NCI-H2227 treated with DMSO at 0.1 percent for 48 hours (cell line): ENCODE data around the gene CCL25.
"Not testable (repeated sequence)": the region's sequence is repeated elsewhere in the genome, so short reads cannot be mapped to it uniquely, and the experiment has no call there.

ENCODE experiments used
- DNase-seq: peaks from one replicate; lab custom pipeline; 2025; lab: John Stamatoyannopoulos, UW

CCL25 gene, protein sequence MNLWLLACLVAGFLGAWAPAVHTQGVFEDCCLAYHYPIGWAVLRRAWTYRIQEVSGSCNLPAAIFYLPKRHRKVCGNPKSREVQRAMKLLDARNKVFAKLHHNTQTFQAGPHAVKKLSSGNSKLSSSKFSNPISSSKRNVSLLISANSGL

GRCh38 chr19:8052464-8052859, at the start of gene CCL25:
Gene CCL25, plus strand, starts transcription at chr19:8052760. Its CDS starts 290 bp downstream, at chr19:8053050.
- DNase-seq = no peak

- DNase-seq = no peak
Observed at GRCh38 chr19:8004001-8004400, 48.6 kb upstream of the CCL25 start.

- peak; percentile 1 for DNase-seq
Observed at GRCh38 chr19:8004723-8005513, 47.6 kb upstream of the CCL25 start.

DNA sequence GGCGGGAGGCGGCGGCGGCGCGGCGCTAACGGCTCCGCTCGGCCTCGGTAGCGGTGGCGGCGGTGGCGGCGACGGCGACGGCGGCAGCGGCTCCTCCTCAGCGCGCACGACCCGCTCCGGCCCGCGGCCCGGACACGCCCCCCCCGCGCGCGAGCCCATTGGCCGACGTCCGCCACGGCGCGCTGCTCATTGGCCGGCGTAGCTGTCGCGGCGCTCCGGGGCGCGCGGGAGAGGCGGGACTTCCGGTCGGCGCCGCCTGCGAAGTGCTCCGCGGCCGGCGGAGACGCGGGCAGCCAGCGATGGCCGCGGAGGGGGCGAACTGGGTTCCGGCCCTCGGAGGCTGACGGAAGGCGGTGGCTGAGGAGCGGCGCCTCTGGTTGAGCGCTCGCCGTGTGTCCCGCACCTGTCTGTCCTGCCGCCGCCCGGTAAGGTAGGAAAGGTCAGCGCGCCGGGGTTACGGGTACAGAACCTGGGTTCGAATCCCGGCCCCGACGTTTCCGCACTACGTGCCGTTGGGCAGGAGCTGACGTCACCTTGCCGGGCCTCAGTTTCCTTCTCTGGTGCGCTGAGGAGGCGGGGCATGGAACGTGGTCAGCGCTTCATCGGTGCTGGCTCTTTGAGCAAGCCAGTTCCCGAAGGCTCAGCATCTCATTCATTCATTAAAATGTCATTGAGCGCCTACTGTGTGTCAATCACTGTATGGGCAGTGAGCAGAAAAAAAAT, 46.9 kb upstream of the CCL25 start, which contains the start of gene ELAVL1:
ELAVL1 (minus strand) TSS at position 108 of the 723 bp plus-strand sequence. CDS start 13,826 bp downstream, outside the sequence.
- DNase-seq = peak; percentile 58

GRCh38 chr19:8017808-8018207, 34.8 kb upstream of the CCL25 start:
- no peak for DNase-seq

GRCh38 chr19:8020681-8021080, 31.9 kb upstream of the CCL25 start:
- DNase-seq = no peak

DNA sequence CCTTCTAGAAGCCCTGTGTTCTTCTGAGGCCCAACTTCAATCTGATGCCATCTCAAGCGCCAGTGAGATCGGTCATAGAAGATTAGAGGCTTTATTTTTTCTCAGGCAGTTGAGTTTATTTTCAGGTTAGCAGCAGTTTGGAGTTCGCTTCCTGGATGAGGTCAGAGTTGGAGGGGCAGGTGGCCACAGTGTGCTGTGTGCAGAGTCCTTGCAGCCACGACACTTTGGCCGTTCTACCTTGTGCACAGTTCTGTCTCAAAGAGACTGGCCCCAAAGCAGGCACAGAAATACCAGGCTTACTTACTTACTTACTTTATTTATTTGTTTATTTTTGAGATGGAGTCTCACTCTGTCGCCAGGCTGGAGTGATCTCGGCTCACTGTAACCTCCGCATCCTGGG, 31.2 kb upstream of the CCL25 start:
- DNase-seq = no peak

DNA sequence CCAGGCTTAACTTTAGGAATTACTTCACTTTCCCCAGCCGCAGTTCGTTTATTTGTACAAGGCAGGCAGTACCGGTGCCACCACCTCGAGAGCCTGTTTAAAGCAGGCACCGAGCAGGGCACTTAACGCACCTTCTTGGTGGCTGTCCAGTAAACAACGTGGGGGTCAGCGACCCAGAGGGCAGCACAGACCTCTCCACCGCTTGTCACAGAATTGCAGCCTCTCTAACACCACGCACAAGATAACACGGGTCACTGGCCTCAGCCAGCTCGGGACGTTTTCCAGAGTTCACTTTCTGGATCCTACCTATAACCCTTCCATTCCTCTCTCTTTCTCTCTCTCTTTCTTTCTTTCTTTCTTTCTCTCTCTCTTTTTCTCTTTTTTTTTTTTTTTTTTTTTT, 30.3 kb upstream of the CCL25 start:
- no peak for DNase-seq

GRCh38 chr19:8023371-8023770, 29.2 kb upstream of the CCL25 start:
- DNase-seq = no peak

GRCh38 chr19:8024256-8024655, 28.3 kb upstream of the CCL25 start:
- not testable (repeated sequence) for DNase-seq

DNA sequence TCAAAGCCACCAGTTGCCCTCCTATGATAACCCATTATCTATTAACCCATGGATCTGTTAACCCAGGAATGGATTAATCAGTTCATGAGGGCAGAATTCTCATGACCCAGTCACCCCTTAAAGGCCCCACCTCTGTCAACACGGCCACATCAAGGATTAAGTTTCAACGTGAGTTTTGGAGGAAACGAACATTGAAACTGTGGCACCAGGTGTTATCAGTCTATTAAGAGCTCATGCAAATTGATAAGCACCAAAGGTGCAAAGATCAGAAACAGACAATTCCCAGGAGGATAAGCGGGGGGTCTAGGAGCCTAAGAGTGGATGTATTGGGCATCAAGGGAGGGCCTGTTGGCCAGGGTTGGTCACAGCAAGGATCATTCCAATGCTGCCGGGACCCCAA, 27.2 kb upstream of the CCL25 start:
- DNase-seq = no peak

DNA sequence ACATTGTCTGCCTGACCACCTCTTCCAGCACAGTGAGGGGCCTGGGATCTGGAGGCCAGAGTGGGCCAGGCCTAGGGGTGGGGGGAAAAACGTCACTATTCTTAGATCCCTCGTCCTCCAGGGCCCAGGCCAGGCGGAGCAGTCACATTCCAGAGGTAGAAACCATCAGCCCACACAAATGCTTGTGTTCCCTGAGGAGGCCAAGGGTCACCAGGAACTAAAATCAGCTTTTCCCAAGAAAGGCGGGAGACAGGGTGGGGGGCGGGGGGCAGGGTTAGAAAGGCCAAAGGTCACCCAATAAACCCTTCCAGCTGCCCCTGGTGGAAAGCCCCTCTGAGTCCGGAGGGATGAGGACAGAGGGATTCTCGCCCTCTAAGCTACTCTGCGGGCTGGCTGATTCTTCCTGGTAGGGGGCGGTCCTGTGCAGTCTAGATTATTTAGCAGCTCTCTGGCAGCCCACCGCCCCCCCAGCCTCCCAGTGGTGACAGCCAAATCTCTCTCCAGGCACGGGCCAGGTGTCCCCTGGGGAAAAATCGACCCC, 23.5 kb upstream of the CCL25 start:
- DNase-seq = no peak

GRCh38 chr19:8030960-8031359, 21.6 kb upstream of the CCL25 start:
- DNase-seq = no peak

GRCh38 chr19:8033287-8034177, 19.0 kb upstream of the CCL25 start:
- DNase-seq = not testable (repeated sequence)

GRCh38 chr19:8034178-8034525, 18.4 kb upstream of the CCL25 start:
- DNase-seq = no peak

- DNase-seq = no peak
Observed at GRCh38 chr19:8036434-8037099, 16.0 kb upstream of the CCL25 start.

GRCh38 chr19:8038815-8039214, 13.7 kb upstream of the CCL25 start:
- no peak for DNase-seq

GRCh38 chr19:8039231-8039630, 13.3 kb upstream of the CCL25 start:
- DNase-seq = no peak

DNA sequence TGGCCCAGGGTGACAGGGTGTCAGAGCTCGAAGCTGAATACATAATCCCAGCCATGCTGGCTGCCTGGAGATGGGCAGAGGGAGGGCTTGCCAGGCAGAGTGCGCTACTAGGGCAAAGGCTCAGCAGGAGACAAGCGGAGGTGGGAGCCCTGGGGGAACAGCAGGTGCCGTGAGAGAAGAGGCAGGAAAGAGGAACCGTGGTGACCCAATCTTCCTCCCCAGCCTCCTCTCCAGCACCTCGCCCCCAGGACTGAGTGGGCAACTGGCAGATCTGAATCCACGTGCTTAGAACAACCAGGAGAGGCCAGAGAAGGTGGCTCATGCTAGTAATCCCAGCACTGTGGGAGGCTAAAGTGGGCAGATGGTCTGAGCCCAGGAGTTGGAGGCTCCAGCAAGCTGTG, 11.0 kb upstream of the CCL25 start:
- DNase-seq = no peak

- DNase-seq = no peak
Observed at GRCh38 chr19:8042900-8043299, 9.7 kb upstream of the CCL25 start.

DNA sequence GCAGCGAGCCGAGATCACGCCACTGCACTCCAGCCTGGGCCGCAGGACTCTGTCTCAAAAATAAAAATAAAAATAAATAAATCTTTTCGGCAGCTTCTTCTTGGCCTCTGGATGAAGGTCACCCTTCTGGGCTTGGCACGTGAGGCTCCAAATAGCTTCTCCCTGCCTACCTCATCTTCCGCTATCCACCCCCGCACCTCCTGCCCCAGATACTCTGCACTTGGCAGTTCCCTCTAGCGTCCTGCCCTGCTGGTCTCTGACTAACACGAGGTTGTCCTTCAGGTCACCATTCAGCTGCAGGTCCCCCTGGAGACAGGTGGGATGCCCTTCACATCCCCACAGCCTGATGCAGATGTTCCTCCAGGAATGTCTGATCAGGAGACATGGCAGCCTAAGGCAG, 8.5 kb upstream of the CCL25 start:
- DNase-seq = no peak
